ENCODE measurements around the gene FAH.

Gene FAH

DNA sequence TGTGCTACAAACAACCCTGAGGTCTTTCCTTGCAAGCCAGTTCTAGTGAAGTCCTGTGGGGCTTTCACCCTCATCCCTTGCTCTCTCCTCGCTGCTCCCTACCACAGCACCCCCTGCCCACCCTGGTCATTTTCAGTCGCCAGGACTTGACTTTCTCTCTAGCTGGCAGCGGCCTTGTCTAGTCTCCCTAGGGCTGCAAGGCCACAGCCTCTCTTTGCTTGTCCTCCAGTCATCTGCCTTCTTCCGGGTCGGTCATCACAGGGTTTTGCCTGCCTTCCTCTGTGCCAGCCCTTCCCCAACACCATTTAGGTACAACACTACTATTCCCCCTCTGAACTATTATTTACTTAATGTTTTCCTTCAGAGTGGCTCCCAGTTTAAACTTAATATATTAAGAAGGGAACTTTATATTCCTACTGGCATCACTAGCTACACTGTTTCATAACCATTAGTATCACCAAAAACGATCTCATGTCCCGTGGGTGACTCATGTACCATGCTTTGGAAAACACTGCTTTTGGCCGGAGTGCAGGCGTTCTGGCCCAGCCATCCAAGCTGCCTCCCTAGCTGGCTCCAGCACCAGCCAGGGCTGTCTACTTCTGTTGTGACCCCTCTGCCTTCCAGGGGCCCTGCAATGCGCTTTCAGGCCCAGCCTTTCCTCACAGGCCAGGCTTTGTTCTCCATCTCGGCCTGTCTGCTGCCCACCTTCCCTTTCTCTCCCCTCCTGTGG, 21.4 kb downstream of the FAH start:
- no peak for DNase-seq

- DNase-seq = no peak
These were observed 22.6 kb downstream of the FAH start for GRCh38 chr15:80175436-80175835.

- DNase-seq = no peak
These were observed 23.6 kb downstream of the FAH start for GRCh38 chr15:80176443-80176842.

DNA sequence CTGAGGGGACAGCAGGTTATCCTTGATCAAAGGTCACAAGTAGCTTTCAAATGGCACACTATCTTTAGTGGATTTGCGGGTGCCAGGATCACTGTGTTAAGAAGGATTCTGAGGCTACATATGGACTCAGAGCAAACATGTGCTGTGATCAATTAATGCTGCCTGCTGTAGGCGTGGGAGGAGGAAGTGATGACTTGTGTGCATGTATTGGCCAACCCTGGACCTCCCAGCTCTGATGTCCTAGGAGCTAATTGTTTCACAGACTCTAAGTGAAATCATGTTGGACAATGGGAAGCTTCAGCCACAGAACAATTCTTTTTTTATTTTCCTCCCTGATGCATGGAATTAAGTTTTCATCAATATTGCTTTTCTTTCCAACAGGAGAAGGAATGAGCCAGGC, 24.4 kb downstream of the FAH start:
- no peak for DNase-seq

- no peak for DNase-seq
These were observed 26.4 kb downstream of the FAH start for GRCh38 chr15:80179025-80179759.

DNA sequence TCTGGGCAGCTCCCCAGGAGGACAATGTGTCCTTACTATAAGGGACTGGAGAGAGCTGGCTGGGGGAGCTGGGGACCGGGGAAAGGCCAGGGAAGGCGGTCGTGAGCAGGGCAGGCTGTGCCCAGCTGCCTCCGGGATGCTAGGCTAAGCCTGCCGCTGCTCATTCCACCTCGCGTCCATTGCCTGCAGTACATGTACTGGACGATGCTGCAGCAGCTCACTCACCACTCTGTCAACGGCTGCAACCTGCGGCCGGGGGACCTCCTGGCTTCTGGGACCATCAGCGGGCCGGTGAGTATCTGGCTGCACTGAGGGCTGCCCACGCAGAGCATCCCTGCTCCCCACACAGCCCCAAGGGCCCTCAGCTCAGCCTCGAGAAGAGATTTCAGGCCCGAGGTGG, 27.1 kb downstream of the FAH start:
- DNase-seq = no peak

GRCh38 chr15:80180468-80180867, 27.7 kb downstream of the FAH start:
- DNase-seq = no peak

GRCh38 chr15:80180986-80181385, 28.2 kb downstream of the FAH start:
- no peak for DNase-seq

GRCh38 chr15:80182611-80183261, 29.9 kb downstream of the FAH start:
- no peak for DNase-seq

DNA sequence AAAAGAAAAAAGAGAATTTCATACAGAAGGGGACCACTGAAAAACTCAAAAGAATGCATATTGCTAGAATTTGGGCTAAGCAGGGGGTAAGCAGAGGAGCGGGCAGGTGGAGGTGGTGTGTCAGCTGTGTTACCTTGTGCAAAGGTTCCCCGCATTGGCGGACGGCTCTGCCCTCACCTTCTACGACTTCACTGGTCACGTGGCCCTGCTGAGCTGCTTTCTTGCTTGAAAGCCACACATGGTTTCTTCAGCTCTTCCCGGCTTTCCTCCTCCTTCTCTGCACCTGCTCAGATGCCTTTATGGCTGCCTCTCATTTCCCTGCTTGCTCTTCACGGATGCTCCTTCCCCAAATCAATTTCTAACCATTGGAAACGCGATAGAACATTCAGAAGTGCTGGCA, 30.5 kb downstream of the FAH start:
- no peak for DNase-seq

- DNase-seq = no peak
These were observed 31.1 kb downstream of the FAH start for GRCh38 chr15:80183886-80184285.

DNA sequence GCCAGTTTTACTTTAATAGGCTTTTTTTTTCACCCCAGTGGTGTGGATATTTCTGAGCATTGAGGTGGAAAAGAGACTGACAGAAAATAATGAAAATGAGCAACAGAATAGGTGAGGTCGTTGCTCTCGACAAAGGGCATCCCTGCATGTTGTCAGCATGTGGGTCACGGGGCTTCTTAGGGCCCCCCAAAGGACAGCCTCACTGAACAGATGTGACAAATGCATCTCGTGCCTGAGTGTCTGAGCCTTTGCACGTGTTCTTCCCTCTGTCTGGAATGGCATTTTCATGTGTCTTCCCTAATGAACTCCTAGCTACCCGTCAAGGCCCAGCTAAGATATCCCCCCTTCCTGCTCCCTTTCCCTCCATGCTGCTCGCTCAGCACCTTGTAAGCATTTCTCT, 31.8 kb downstream of the FAH start:
- DNase-seq = no peak

DNA sequence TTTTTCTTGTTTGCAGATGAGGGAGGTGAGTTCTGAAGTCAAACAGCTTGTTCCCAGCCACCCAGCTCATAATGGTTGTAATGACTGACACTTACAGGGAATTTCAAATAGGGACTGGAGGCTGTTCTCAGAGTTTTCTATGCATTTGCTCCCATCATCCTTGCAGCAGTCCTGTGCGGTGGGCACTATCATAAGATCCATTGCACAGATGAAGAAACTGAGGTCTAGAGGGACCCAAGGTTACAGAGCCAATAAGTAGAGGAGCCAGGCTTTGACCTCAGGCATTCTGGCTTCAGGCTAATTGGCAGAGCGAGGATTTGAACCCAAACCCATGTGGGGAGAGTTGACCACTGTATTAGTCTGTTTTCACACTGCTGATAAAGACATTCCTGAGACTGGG, 32.4 kb downstream of the FAH start:
- no peak for DNase-seq

DNA sequence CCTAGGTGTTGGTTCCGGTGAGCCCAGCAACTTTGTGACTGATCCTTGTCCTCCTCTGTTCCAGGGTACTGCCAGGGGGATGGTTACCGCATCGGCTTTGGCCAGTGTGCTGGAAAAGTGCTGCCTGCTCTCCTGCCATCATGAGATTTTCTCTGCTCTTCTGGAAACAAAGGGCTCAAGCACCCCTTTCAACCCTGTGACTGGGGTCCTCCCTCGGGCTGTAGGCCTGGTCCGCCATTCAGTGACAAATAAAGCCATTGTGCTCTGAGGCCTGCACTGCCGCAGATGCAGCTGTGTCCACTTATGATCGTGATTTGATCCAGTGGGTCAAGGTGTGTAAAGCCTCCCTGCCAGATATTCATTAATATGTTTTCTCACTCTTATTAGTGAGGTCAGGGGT, 33.3 kb downstream of the FAH start:
- no peak for DNase-seq

GRCh38 chr15:80186597-80186996, 33.8 kb downstream of the FAH start:
- DNase-seq = no peak

DNA sequence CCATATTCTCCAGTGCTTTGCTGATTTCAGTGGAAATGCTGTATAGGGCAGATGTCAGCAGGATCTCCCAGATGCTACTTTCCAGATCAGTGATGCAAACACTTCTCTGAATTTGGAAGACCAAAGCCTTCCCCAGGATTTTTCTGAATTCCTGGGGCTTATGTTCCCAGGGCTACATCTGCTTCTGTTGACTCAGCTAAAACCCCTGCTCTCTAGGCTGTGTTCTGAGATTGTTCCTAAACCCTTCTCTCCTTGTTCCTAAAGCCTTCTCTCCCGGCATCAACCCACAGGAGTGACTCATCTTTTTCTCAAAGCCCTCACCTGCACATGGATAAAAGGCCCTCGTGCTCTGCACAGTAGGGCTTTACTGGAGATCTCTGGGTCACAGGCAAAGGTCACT, 35.5 kb downstream of the FAH start:
- DNase-seq = no peak

- no peak for DNase-seq
These were observed 38.4 kb downstream of the FAH start for GRCh38 chr15:80191198-80191597.

DNA sequence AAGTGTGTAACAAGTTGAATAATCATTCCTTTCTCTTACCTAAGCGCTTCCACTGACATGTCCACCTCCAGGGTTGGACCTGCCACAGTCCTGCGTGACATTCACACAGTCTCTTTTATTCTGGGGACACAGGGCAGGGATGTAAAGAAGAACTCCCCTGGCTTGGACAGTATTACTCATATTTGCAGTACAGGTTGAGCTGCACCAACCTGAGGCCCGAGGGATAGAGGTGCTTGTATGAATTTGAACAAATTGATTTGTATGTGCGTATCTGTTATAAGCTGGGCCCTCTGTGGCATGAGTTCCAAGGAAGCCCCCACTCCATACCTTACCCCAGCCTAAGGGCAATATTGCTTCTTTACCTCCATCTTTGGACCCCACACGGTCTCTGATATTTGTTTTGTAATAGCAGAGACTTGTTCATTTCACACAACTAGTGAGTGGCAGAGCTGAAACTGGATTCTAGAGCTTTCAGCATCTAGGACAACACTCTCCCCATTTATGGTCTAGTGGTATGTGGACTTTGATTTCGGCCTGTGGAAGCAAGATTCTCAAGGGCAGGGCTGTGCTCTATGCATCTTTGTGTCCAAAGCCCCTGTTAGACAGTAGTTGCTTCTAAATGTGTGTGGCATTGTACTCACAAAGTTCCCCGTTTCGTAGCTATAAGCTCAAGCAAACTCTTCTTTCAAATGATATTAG, 39.2 kb downstream of the FAH start:
- DNase-seq = no peak

DNA sequence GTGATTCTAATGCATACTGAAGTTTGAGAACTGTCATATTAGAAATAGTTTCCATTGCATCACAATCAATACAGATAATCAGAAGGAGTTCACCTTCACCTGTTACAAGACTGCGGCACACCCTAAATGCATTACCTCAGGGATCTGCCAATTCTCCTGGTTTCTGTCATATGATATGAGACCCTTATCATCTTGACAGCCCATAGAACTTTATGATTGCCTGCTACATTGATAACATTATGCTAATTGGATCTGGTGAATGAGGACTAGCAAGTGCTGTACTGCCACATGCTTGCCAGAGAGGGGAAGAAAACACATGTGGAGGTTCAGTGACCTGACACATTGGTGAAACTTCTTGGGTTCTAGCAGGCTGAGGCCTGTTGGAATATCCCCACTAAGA, 41.4 kb downstream of the FAH start:
- DNase-seq = no peak

DNA sequence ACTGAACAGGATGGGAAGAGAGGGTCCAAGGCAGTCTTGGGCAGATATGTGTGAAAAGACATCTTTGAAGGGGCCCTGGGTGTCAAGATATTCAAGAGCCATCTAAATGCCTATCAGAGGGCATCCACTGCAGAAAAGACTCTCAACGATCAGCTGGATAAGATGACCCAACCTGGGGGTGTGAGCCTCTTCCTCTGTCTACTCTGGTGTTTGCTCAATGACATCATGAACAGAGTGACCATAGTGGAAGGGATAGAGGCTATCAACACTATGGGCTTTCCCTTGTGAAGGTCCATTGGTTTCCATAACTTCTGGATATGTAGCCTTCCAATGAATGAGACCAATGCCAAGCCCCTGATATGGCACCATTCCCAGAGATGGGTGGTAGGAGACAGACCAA, 42.1 kb downstream of the FAH start:
- DNase-seq = no peak

DNA sequence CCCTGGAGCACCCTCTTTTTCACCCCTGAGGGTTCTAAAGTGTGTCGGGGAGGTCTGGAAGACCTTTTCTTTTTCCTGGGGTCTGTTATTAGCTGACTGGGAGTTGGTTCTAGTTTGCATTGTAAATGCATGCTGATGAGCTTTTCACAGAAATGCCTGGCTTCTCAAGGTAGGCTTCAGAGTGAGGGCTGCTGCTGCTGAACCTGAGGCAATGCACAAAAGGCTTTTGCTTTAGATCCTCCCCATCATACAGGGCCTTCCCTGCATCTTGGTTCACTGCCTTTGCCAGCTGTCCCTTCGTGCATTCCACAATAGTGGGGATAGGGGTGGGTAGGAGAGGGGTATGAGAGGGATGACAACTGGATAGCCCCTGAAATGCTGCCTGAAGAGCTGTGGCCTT, 46.6 kb downstream of the FAH start:
- DNase-seq = no peak

- DNase-seq = no peak
These were observed 47.1 kb downstream of the FAH start for GRCh38 chr15:80199869-80200268.

DNA sequence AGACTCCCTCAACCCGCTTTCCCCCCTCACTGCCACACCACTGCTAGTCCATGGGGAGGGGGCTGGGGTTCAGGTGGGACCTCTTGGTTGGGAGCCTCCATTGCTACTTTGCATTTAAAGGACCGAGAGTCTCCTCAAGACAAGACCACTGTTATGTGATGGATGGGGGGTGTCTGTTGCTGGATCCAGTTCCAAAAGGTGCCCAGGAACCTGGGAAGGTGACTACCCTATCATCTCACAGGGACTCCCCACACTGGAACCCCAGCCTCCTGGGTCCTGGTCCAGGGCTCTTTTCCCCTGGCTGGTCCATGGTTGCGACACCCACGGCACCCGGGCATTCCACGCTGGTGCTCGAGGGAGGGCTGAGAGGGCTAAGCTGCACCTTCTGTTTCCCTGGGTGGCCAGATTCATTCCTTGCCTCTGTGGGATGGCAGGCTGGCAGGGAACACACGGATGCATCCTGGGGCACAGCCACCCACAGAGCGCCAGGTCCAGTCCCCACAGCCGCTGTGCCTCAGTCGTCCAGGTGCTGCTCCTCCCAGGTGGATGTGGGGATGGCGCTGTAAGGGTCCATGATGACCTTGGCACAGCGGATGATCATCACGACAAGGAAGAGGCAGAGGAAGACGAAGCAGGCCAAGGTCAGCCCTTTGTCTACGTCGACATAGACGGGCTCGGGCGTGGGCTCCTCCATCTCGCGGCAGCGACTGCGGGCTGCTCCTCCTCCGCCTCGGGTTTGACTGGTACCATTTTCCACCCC, 48.6 kb downstream of the FAH start:
- DNase-seq = no peak
